HL-60 (cell line): Measurements from ENCODE around the gene BNIP5.

Experiments
- GABPA ChIP-seq: IDR thresholded peaks from 2 replicates; pipeline ENCODE4 v1.6.1; 2012; ENCODE audit warnings: low read depth
- POLR2AphosphoS5 ChIP-seq: IDR thresholded peaks from 2 replicates; pipeline ENCODE4 v1.6.1; 2012; ENCODE audit warnings: low read depth
- SPI1 ChIP-seq: IDR thresholded peaks from 2 replicates; pipeline ENCODE4 v1.6.1; 2012; ENCODE audit warnings: low read depth, mild to moderate bottlenecking, borderline replicate concordance
- TF ChIP-seq, protein P1 (sequence below): IDR thresholded peaks from one replicate; pipeline ENCODE4 v1.5.1; 2011; ENCODE audit warnings: low read length, control low read depth, inconsistent platforms; ENCODE audit not compliant: insufficient read depth
- TF ChIP-seq, protein P2 (sequence below): IDR thresholded peaks from 2 replicates; pipeline ENCODE4 v1.6.1; 2012; ENCODE audit warnings: low read depth; ENCODE audit not compliant: insufficient replicate concordance

DNA sequence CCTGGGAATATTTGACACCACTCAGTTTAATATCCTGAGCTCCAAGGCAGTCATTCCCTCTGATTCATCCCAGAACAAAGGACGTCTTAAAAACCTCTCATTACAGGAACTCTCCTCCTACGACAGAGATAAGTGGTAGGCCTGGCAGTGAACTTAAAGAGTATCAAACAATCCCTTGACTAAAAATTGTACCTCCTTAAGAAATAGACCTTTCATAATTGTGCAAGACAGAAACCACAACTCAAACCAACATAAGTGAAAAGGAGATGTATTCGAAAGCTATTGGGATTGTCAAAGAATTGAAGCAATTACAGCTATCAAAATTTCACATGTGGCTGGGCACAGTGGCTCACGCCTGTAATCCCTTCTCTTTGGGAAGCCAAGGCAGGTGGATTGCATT lies 19.1 kb upstream of the BNIP5 start:
- TF ChIP-seq, protein P1, sequence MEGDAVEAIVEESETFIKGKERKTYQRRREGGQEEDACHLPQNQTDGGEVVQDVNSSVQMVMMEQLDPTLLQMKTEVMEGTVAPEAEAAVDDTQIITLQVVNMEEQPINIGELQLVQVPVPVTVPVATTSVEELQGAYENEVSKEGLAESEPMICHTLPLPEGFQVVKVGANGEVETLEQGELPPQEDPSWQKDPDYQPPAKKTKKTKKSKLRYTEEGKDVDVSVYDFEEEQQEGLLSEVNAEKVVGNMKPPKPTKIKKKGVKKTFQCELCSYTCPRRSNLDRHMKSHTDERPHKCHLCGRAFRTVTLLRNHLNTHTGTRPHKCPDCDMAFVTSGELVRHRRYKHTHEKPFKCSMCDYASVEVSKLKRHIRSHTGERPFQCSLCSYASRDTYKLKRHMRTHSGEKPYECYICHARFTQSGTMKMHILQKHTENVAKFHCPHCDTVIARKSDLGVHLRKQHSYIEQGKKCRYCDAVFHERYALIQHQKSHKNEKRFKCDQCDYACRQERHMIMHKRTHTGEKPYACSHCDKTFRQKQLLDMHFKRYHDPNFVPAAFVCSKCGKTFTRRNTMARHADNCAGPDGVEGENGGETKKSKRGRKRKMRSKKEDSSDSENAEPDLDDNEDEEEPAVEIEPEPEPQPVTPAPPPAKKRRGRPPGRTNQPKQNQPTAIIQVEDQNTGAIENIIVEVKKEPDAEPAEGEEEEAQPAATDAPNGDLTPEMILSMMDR, result no peak
- TF ChIP-seq POLR2AphosphoS5 (no peak), GABPA (no peak), SPI1 (no peak)
- TF ChIP-seq, protein P2, sequence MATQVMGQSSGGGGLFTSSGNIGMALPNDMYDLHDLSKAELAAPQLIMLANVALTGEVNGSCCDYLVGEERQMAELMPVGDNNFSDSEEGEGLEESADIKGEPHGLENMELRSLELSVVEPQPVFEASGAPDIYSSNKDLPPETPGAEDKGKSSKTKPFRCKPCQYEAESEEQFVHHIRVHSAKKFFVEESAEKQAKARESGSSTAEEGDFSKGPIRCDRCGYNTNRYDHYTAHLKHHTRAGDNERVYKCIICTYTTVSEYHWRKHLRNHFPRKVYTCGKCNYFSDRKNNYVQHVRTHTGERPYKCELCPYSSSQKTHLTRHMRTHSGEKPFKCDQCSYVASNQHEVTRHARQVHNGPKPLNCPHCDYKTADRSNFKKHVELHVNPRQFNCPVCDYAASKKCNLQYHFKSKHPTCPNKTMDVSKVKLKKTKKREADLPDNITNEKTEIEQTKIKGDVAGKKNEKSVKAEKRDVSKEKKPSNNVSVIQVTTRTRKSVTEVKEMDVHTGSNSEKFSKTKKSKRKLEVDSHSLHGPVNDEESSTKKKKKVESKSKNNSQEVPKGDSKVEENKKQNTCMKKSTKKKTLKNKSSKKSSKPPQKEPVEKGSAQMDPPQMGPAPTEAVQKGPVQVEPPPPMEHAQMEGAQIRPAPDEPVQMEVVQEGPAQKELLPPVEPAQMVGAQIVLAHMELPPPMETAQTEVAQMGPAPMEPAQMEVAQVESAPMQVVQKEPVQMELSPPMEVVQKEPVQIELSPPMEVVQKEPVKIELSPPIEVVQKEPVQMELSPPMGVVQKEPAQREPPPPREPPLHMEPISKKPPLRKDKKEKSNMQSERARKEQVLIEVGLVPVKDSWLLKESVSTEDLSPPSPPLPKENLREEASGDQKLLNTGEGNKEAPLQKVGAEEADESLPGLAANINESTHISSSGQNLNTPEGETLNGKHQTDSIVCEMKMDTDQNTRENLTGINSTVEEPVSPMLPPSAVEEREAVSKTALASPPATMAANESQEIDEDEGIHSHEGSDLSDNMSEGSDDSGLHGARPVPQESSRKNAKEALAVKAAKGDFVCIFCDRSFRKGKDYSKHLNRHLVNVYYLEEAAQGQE, result no peak
